Fibroblast of skin of back (primary cell): Measurements from ENCODE around the gene RGS6.

ENCODE experiments used
- DNase-seq: peaks from one replicate; pipeline ENCODE4 v3.0.0-alpha.2; 2013

Gene RGS6

DNA sequence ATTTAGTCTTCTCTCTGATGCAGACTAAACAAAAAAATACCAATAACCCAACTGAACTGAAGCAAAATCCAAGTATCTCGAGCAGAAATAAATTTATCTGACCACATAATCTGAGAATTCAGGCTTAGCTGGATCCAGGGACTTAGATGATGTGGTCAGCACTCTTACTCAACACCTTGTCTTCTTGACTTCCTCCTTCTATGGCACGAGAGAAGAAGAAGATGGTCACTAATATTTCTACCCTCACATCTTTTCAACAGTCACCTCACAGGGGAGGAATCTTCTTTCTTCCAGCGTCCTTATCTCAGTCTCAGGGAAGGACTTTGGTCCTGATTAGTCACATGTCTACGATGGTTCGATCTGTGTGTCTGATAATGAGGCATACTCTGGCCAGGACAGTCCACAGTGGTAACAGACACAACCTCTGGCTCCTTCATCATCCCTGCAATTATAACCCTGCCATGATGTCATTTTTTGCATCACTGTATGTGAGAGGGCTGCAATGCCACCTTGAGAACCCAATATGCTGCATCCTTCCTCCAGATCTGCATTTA, 15.8 kb downstream of the RGS6 start:
- no peak for DNase-seq

DNA sequence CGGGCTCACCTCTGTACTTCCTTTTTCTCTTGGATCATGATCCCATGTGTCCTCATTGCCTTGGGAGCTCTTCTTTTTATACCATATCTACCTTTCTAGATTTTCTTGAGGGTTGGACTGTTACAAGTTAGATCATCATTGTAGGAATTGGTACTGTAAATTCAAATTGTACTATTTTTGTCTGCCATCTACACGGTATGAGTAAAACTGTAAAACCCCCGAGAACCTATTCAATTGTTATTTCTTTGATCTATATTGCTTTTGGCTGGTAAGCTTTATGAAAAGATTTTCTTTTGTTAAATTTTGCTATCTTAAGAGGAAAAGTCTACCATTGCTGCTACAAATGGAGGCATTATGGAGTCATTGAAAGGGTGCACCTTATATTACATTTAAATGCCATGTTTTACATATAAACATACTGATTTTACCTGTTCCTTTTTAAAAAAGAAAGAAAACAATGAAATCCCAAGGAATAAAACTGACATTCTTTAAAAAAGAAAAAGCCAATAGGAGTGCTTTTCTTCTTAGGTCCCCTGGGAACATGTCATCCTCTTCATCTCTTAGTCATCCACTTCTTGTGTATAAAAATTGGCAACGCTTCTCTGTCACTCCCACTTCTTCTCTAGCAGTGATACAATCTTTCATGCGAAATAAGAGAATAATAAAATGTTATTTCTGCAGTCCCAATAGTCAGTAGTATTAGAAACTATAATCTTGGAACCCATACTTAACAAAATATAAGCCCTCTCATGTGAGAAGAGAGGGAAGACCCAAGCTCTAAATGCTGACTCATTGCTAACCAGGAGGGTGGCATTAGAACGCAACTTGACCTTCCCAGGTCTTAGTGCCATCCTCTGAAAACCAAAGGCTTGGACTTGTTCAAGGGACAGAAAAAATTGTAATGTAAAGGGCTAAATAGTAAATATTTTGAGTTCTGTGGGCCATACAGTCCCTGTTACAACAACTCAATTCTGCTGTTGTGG, 20.4 kb downstream of the RGS6 start:
- DNase-seq = no peak

DNA sequence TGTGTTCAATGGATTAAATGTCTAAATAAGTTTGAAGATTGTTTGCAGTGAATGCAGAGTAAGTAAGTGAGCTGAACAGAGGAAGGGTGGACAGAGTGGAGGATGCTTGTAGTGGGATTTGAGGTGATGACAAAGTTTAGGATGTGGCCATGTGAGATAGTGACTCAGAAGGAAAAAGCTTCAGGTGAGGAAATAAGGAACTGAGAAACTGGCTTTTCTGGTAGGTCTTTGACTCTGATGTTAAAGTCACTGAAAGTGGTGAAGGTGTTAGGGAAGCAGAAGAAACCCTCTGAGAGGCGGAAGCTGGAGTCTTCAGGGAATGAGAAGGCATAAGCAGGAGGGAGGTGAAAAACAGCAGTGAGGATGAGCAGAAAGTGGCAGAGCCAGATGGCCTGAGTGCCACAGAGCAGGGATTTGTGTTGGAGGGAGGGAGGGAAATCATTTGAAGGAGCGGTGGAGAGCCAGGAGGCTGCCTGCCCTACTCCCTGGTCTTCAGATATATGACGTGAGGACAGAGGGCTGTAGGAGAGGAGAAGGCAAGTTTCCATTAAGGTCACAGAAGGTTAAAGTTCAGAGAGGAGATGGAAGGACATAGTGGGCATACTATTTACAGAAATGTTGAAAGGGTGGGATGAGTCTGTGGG, 24.8 kb downstream of the RGS6 start:
- DNase-seq = no peak

DNA sequence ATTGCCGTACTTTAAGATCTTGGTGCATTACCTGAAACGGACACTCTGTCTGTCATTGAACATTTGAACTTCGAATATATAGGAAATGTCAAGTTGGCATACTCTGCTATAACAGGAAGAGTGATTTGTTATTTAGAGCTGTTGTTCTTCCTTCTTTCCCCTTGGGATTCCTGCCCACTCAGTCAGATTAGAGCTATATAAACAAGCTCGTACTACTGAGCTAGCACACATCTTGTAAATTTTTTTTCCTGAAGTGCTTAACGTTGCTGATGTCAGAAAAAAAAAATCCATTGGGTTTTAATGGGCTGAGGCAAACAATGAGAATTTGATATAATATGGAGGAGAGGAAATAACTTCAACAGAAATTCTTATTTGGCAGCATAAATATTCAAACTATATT, 26.8 kb downstream of the RGS6 start:
- no peak for DNase-seq

DNA sequence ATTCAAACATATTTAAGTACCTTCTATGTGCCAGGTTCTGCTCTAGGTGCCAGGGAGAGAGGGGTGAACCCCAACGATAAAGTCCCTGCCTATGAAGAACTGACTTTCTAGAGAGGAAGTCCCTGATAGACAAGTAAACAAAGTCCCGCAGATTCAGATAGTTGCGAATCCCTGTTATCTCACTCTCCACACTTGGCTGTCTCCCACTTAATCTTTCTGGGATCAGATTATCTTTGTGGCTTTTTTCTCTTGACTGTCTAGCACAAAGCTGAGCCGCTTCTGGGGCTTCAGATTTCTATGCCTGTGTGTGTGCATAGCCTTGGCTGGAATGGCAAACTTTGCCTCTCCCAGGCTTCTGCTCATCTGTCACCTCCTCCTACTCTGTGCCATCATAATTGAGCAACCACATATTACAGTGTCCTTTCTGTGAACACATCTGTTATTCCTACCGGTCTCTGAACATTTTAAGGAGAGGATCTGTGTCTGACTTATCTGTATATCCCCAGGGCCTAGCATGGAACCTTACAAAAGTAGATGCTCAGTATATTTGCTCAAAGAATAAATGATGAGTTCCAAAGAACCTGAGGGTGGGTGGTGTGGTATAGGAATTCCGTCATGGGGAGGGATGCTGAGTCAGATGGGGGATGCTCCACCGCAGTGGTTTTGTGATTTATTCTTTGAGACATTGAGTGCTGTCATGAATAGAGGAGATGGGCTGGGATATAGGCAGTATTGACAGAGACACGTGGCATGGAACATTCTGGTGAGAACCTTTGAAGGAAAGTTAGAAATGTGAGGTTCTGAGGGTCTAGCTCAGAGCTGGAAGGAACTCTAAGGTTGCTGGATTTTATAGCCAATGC, 28.5 kb downstream of the RGS6 start:
- no peak for DNase-seq

DNA sequence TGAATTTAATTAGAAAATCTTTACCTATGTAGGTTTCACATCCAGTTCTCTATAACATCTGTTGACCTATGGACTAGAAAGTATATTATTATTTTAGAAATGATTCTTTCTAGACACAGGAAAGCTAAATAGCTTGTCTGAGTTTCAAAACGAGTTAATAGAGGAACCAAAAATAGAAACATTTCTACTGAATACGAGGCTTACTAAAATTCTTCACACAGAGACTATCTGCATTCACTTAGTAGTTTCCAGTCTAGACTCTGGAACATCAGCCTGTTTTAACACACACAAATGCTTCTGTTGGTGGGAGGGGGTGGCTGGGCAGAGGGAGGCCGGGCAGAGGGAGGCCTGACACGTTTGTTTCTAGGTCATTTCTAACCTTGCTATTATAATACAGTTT, 29.7 kb downstream of the RGS6 start:
- no peak for DNase-seq

DNA sequence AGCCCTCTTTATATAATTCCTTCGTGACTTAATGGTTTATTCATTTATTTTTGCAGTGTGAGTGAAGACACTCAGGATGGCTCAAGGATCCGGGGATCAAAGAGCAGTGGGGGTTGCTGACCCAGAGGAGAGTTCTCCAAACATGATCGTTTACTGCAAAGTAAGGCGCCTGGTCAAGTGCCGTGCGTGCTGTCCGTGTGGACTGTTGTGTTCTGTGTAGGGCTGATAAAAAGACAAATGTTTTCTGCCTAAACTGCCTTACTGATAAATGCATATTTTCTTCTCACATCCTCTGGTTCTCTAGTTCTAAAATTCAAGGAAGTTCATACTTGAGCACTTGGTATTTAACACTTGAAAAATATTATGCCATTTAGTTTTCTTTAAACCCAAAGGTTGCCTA, 32.5 kb downstream of the RGS6 start:
- DNase-seq = no peak

DNA sequence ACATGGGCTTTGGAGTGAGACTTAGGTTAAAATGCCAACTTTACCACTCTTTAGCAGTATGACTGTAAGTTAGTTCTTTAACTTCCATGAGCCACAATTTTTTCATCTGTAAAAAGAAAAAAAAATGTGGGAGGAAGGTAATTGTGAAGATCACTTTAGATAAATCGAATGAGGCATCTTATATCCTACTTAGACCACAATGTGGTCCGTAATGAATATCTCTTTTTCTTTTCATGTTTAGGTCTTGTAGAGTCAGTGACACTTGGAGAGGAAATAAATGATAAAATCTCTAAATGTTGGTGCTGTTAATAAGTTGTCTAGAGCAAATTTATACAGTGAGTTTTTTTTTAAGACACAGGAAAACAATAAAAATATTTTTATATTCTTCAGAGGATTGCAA, 34.3 kb downstream of the RGS6 start:
- DNase-seq = no peak

DNA sequence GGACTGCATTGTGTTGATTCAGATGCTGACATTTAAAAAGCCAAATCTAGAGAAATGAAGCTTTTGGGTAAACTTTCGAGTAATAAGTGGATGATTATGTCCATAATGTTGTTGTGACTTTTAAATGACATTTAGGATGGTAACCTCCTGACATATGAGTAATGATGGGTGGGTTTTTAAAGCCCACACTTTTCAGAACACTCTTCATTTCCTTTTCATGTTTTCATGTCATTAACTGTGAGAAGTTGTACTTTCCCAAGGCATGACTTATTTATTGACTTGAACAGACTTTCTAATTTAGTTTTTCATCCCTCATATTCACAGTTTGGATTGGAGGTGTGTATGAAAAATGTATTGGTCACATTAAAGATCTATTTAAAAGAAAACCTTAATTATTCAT, 35.5 kb downstream of the RGS6 start:
- no peak for DNase-seq

DNA sequence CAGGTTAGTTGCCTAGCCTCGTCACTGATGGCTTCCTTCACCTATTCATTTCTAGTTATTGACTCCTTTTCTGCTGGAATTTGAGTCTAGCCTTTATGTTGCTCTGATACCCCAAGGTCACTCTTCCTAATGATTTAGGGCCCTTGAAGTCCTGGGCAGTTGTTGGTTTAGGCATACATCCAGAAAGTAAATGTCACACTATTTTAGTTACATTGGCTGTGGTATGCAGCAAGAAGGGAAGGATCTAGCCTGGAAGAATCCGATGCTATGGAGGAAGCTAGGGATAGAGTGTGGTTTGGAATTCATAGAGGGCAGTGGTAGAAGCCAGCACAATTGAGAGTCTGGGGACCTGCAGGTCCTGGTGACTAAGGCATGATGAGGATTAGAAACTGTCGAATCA, 38.0 kb downstream of the RGS6 start:
- DNase-seq = no peak

DNA sequence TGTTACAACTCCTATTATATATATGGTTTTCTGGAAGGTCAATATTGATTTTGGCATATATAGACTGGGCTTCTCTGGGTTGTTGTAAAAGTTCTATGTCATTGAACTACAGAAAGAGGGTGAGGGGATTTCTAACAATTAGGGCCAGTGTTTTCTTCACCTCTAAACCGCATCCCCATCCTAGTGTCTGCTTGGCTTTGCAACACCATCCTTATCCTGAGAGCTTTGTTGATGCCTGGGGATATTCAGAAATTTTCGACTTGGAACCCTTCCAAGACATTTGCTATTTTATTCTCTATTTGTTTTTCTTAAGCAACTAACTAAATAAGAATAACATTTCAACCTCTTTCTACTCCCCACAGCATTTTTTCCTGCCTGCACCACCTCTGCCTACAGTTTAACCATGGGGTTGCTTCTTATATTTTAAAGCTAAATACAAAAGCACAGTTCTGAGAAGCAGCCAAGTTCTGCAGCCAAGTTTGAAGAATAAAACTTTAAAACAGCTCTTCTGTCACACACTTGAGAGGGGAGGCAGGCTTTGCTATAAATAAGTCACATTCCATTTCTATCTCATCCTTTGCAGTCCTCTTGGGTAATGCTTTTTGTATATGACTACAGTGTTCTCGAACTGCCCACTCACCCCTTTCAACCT, 53.4 kb downstream of the RGS6 start:
- DNase-seq = no peak

DNA sequence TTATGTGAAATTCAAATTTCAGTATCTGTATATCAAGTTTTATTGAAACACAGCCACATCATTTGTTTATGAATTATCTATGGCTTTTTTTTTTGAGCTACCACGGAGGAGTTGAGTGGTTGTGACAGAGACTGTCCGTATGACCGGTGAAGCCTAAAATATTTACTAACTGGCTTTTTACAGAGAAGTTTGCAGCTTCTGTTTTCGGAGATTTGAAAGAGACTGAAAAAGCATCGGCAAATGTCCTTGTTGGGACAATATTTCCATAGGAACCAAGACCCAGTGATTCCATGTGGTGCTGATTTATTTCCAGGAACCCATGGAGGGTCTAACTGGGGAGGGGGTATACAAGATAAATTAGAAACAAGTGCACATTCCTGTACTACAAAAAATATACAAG, 56.2 kb downstream of the RGS6 start:
- no peak for DNase-seq

DNA sequence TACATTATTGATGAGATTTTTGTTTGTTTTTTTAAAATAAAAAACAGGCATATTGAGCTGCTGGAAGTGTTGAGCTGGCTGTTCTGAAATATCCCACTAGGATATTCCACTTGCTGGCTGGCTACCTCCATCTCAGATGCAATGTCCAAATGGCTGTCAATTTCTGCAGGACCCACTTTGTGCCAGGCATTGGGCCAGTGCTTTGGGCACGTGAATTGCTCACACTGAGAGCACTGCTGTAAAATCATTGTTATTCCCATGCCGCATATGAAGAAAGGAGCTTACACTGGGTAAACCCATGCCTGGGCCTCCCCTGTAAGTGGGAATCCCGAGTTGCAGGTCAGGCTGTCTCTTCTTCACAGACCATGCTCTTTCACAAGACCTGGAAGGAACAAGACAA, 56.7 kb downstream of the RGS6 start:
- no peak for DNase-seq

DNA sequence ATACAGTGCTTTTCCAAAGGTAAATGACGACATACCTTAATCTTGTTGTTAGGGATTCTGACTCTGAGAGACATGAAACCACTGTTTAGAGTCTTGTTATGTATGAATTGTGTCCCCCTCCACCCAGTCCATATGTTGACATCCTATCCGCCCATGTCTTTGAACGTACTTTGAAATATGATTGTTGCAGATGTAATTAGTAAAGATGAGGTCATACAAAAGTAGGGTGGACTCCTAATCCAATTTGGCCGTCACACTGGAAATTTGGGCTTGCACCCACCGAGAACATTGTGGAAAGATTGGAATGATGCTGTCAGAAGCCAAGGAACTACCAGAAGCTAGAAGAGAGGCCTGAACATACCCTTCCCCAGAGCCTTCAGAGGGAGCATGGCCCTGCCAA, 62.2 kb downstream of the RGS6 start:
- DNase-seq = no peak

DNA sequence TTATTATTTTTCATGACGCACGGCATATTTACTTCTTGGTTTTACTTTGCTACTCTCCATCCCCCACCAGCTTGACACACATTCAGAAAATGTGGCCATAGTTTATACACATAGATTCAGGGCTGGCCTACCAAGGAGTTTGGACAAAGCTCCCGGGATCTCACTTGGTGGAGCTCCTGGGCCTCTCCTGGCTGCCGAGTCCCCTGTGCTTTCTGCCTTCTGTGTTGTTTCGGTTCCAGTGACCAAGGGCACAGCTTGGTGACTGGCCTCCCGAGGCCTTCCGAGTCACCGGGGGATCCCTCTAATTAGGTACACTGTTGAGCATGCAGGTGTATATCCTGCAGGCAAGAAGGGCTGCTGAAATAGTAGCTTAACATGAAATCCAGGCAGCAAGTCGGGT, 63.5 kb downstream of the RGS6 start:
- no peak for DNase-seq

DNA sequence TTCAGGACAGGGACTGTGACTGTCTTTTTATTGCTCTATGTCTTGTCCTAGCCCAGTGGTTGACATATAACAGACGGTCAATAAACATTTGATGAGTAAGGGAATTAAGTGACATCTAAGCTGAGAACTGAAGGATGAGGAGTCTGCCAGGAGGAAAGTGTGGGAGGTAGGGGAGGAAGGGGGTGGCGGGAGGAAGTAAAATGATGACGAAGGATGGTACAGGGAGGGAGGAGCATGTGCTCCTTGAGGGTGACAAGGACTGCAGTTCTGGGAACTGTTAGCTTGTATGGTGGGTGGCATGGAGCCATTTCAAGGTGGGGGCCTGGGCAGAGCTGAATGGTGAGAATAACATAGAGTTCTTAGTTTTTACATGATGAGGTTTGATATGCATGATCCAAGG, 64.4 kb downstream of the RGS6 start:
- DNase-seq = no peak

DNA sequence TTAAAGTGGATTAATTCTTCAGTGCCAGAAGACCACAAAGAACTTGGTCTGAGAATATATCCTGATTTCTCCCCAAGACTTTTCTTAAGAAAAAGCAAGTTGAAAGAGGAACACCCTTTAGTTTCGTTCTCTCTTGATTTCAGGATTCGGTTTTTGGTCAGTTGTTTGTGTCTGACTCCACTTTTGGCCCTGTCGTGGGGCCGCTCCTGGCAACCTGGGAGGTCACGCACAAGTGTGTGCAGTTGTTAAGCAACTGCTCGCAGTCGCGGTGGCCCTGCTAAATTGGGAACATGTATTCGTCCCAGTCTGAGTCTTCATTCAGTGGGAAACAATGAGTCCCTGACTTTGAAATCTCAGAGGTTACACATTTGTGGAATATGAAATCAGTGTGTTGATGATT, 68.7 kb downstream of the RGS6 start:
- no peak for DNase-seq

DNA sequence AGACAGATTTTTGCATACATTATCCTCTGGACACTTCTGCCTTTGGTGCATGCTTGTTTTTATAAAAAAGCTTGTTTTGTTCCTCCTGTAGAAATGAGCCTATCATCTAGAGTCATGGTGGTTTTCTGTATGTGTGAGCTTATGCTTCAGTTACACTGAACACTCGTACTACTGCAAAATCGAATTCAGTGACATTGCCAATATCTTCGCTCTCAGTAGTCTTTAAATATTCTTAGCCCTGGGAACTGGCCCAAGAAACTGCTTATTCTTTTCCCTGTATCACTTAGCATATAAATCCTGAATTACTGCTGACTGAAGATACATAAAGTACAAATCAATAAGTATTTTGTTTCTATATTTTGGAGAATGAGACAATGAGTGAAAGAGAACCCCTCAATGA, 70.5 kb downstream of the RGS6 start:
- no peak for DNase-seq

DNA sequence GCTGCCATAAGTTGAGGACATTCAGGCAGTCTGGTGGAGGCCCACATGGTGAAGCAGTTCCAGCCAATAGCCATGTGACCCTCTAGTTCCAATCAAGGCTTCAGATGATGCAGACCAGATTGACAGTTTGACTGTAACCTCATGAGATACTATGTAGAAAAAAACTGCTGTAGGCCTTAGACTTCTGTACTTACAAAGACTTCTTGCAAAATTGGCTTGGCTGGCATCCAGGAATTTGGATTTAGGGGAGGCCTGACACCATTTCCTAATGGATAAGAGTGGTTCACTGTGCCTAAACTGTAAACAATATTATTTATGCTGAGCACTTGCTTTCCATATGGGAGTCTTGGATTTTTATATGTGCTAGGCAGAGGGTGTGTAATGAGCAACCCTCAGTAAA, 76.4 kb downstream of the RGS6 start:
- DNase-seq = no peak

DNA sequence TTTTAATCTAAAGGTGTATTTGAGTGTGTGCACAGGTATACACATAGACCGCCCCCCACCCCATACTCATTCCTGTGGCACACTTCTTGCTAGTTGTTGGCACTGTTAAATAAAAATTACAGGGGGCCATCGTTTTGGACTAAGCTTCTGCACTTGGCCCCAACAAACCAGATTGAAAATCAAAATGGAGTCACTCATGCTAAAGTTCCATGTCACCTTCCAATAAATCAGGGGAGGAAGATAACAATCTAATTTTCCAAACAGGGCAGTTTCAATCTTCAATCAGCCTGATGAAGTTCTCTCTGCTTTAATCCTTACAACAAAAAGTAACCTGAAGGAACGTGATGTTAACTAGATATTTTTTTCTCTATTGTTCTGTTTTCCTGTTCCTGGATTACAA, 78.2 kb downstream of the RGS6 start:
- no peak for DNase-seq

DNA sequence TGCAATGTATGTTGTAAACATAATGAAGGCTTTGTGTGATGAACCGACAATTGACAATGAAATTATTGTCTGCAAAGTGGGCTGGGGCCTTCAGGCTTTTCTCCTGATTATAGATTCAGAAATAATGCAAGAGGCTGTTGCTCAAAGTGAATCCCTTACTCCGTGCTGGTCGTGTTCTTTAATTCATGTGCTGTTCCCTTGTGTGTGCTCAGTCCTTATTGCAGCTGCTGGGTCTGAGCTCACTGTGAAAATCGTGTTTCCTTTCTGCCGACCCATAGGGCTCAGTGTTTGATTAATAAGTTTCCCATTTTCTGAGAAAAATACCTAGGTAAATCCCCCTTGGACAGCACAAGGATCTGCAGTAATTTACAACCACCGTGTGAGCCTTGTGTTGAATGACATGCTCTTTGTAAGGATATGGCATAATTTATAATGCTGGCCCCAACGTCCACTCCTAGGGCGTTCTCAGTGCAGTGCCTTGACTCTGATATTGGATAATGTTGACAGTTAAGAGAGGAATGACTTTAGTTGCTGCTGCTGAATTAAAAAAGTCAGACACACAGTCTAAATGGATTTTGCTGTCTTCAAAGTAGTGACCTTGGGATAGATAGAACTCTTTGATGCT, 81.6 kb downstream of the RGS6 start:
- DNase-seq = no peak

DNA sequence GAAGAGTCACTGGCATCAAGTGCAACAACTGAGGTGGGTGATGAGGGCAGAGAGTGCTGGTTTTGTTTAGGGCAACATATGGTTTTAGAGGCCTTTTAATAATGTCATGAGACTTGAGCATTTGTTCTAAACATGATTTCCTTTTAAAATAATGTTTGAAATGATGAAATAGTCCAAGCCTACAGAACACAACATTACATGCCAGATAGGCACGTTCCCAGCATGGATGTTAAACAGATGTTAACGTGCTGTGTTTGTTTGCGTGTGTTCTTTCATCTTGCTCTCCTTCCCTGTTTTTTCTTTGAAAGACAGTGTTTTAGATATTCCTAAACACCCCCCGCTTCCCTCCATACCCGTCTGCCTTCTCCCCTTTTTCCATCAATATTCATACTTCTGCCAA, 82.3 kb downstream of the RGS6 start:
- DNase-seq = no peak
